ENCODE data around the gene CENPW. TPM values are rescaled to one million over a fixed set of nuclear protein-coding genes. Genes with fewer than 3 reads are reported as not detected.

Gene CENPW
- total and polyA plus RNA-seq, 8 donors = 3.0 to 46.6 (median 7.0) TPM; not detected in 3

DNA sequence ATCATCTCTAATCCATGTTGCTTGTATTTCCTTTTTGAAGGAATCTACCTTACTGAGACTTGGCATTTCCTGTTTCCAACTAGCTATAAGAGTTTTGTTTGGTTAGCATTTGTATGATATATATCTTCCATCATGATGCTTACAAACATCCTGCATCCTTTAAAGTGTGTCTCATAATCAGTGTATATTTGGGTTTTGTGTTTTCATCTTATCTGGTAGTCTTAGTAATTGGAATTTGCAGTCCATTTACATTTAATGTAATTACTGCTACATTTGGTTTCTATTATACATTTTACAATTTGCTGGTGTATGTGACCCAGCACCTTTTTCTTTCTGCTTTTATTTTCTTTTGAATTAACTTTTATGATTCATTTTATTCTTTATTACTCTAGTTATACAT, 12.6 kb downstream of the CENPW start:
- TF ChIP-seq, protein P1, sequence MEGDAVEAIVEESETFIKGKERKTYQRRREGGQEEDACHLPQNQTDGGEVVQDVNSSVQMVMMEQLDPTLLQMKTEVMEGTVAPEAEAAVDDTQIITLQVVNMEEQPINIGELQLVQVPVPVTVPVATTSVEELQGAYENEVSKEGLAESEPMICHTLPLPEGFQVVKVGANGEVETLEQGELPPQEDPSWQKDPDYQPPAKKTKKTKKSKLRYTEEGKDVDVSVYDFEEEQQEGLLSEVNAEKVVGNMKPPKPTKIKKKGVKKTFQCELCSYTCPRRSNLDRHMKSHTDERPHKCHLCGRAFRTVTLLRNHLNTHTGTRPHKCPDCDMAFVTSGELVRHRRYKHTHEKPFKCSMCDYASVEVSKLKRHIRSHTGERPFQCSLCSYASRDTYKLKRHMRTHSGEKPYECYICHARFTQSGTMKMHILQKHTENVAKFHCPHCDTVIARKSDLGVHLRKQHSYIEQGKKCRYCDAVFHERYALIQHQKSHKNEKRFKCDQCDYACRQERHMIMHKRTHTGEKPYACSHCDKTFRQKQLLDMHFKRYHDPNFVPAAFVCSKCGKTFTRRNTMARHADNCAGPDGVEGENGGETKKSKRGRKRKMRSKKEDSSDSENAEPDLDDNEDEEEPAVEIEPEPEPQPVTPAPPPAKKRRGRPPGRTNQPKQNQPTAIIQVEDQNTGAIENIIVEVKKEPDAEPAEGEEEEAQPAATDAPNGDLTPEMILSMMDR (IDR thresholded peaks at IDR 0.05) = no peak
- TF ChIP-seq EP300 (IDR thresholded peaks at IDR 0.05) = no peak
- TF ChIP-seq POLR2A (IDR thresholded peaks at IDR 0.05) = no peak
- TF ChIP-seq POLR2AphosphoS5 (IDR thresholded peaks at IDR 0.05) = no peak
- Histone ChIP-seq H3K4me1 (no peaks in the 10 kb centered on the region), H3K36me3 (peaks cover 0 to 4% (median 0%) of the 10 kb centered on the region in 4 donors), H3K4me3 (no peak overlapping the region), H3K27me3 (no peaks in the 10 kb centered on the region), H3K9me3 (peaks cover 0 to 9% (median 3%) of the 10 kb centered on the region in 4 donors), H3K27ac (no peak overlapping the region)
- DNase-seq = no peak
- intact Hi-C loops (cut with DNase I; ENCODE audit: low total_unique reads) = no loop called here

DNA sequence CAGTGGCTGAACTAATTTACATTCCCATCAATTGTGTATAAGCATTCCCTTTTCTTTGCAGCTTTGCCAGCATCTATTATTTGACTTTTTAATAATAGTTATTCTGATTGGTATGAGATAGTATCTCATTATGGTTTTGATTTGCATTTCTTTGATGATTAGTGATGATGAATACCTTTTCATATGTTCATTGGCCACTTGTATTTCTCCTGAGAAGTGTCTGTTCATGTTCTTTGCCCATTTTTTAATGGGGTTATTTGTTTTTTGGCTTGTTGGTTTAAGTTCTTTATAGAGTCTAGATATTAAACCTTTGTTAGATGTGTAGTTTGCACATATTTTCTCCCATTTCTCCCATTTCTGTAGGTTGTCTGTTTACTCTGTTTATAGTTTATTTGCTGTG, 16.6 kb downstream of the CENPW start:
- Histone ChIP-seq H3K27ac (no peak overlapping the region), H3K4me3 (no peak overlapping the region), H3K4me1 (no peaks in the 10 kb centered on the region), H3K36me3 (no peaks in the 10 kb centered on the region), H3K9me3 (peaks cover 0 to 21% (median 6%) of the 10 kb centered on the region in 4 donors), H3K27me3 (no peaks in the 10 kb centered on the region)
- no peak for DNase-seq
- intact Hi-C loops (cut with DNase I; ENCODE audit: low total_unique reads) = no loop called here
- TF ChIP-seq, protein P1 (IDR thresholded peaks at IDR 0.05) = no peak
- no peak for TF ChIP-seq POLR2AphosphoS5 (IDR thresholded peaks at IDR 0.05)
- TF ChIP-seq POLR2A (IDR thresholded peaks at IDR 0.05) = no peak
- TF ChIP-seq EP300 (IDR thresholded peaks at IDR 0.05) = no peak

DNA sequence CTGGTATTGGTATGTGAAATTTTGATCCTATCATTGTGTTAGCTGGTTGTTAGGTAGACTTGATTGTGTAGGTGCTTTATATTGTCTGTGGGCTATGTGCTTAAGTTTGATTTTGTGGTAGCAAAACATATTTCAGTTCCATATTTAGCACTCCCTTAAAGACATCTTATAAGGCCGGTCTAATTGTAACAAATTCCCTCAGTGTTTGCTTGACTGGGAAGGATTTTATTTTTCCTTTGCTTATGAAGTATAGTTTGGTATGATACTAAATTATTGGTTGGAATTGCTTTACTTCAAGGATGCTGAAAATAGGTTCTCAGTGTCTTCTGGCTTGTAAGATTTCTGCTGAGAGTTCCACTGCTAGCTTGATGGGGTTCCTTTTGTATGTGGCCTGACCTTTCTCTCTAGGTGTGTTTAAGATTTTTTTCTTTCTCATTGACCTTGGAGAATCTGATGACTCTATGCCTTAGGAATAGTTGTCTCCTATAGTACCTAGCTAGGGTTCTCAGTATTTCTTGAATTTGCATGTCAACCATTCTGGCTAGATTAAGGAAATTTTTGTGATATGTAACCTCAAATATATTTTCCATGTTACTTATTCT, 20.1 kb downstream of the CENPW start:
- H3K4me3 ChIP-seq = no peak overlapping the region
- no peaks in the 10 kb centered on the region for H3K36me3 ChIP-seq
- H3K27me3 ChIP-seq = no peaks in the 10 kb centered on the region
- TF ChIP-seq POLR2AphosphoS5 (IDR thresholded peaks at IDR 0.05) = no peak
- TF ChIP-seq EP300 (IDR thresholded peaks at IDR 0.05) = no peak
- 94 to 100% (median 97%) methylated on average over 1 of the region's 1 CpG for WGBS, 5 donors
- H3K9me3 ChIP-seq = peaks cover 0 to 21% (median 6%) of the 10 kb centered on the region in 4 donors
- no peak for DNase-seq
- intact Hi-C loops (cut with DNase I; ENCODE audit: low total_unique reads) = no loop called here
- H3K27ac ChIP-seq = no peak overlapping the region
- H3K4me1 ChIP-seq = no peaks in the 10 kb centered on the region

DNA sequence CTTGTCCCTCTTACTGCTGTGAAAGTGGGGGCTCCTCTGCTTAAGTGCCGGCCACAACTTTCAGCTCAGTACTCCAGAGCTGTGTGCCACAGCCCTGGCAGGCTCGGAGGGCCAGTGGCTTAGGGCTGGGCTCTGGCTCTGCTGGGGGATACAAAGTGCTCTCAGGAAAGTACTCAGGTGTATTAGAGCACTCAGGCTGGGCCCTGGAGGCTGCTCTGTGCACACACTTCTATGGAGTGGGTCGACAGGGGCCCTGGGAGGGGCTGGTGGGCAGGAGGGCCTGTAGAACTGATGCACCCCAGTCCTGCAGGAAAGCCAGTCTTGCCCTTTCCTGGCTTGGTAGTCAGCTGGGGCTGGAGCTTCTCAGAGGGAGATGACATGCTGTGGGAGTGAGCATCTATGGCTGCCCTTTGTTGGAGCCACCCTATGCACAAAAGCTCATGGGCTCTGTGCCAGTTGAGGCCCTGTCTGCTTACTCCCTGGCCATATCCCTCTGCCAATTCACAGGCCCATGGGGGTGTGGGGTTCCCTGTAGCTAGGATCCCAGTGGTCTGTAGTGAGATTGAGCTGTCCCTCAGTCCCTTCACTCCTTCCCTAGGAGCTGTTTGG, 22.0 kb downstream of the CENPW start:
- Histone ChIP-seq H3K27ac (no peak overlapping the region), H3K4me3 (no peak overlapping the region), H3K9me3 (peaks cover 0 to 16% (median 5%) of the 10 kb centered on the region in 4 donors), H3K36me3 (no peaks in the 10 kb centered on the region), H3K27me3 (no peaks in the 10 kb centered on the region), H3K4me1 (no peaks in the 10 kb centered on the region)
- no peak for DNase-seq
- no peak for TF ChIP-seq EP300 (IDR thresholded peaks at IDR 0.05)
- 80 to 100% (median 88%) methylated on average over 2 to 3 of the region's 3 CpGs for WGBS, 5 donors
- intact Hi-C loops (cut with DNase I; ENCODE audit: low total_unique reads) = no loop called here

DNA sequence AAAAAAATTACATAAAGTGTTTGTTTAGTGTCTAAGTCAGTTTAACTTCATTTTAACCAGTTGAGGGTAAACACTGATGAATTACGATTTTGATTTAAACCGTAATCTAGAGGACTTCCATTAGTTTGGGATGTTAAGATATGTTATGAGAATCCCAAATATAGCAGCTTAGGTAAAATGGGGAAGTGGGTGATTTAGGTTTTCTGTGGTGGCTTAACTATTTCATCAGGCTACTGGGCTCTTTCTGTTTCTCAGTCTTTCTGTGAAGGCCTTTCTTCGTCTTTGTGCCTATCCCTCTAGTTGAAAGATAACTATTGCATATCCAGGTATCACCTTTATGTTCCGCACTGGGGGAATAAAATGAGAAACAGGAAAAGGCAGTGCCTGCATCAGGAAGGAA, 27.9 kb downstream of the CENPW start:
- H3K4me3 ChIP-seq = no peak overlapping the region
- H3K27ac ChIP-seq = no peak overlapping the region
- DNase-seq = no peak
- 88 to 95% (median 92%) methylated on average over 4 of the region's 4 CpGs for WGBS, 5 donors
- no peaks in the 10 kb centered on the region for H3K4me1 ChIP-seq
- H3K36me3 ChIP-seq = no peaks in the 10 kb centered on the region
- no peaks in the 10 kb centered on the region for H3K27me3 ChIP-seq
- TF ChIP-seq POLR2AphosphoS5 (IDR thresholded peaks at IDR 0.05) = no peak
- no peak for TF ChIP-seq EP300 (IDR thresholded peaks at IDR 0.05)
- TF ChIP-seq POLR2A (IDR thresholded peaks at IDR 0.05) = no peak
- TF ChIP-seq, protein P1 (IDR thresholded peaks at IDR 0.05) = no peak
- no peaks in the 10 kb centered on the region for H3K9me3 ChIP-seq
- intact Hi-C loops (cut with DNase I; ENCODE audit: low total_unique reads) = no loop called here

Data from stomach (tissue), 9 donors.